Neural progenitor cell (in vitro differentiated cells): ENCODE results near the gene GJB1.

Experiments
- CTCF ChIP-seq: fragments of 200-600 bp; sonication (generic); IDR thresholded peaks from 2 replicates; pipeline ENCODE4 v1.5.1; 2017; ENCODE audit warnings: antibody characterized with exemption, mild to moderate bottlenecking
- EZH2 ChIP-seq: fragments of 200-600 bp; sonication (generic); IDR thresholded peaks from 2 replicates; pipeline ENCODE4 v1.6.1; 2017; ENCODE audit warnings: antibody characterized with exemption, mild to moderate bottlenecking, moderate library complexity

DNA sequence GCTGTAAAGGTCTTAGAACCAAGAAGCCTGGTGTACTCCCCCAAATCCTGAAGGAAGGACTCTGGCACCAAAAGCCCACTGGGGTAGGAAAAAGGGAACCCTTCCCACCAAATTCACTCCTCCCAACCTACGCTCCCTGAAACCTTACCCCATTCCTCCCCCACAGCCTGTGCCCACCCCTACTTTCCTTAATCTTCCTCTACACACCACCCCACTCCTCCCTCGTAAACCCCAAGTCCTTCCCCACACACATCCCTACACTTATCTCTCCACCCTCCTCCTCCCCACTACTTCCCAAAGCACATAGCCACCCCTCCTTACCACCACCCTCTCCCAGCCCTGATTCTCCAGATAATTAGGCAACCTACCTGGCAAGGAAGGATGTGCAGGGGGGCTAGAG, 29.2 kb downstream of the GJB1 start:
- TF ChIP-seq CTCF (no peak), EZH2 (no peak)
